22Rv1 (cell line): ENCODE measurements around the gene EIF4G2.

ENCODE experiments used
- ZFX ChIP-seq: fragments of 450-650 bp; IDR thresholded peaks from 2 replicates; pipeline ENCODE4 v1.6.1; 2017; ENCODE audit warnings: antibody characterized with exemption, borderline replicate concordance
- TF ChIP-seq, protein P1 (sequence below): fragments of 450-650 bp; IDR thresholded peaks from 2 replicates; pipeline ENCODE4 v1.5.1; 2017; ENCODE audit warnings: mild to moderate bottlenecking

DNA sequence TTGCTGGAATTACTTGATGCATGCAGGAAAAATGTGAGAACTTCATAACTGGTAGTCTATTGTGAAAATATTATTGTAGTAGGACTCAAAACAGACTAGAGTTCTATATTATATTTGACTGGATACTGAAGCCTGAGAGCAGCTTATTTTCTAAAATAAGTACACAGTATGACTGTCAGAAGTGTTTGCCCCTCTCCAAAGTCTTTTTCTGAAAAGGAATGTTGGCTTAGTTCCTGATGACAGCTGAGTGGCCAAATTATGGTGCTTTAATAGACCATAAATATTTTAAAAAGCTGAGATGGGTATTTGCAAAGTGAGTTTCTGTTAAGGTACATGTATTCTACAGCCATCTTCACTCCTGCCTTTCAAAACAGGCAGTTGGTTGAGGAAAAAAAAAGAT, 36.1 kb upstream of the EIF4G2 start:
- TF ChIP-seq, protein P1, sequence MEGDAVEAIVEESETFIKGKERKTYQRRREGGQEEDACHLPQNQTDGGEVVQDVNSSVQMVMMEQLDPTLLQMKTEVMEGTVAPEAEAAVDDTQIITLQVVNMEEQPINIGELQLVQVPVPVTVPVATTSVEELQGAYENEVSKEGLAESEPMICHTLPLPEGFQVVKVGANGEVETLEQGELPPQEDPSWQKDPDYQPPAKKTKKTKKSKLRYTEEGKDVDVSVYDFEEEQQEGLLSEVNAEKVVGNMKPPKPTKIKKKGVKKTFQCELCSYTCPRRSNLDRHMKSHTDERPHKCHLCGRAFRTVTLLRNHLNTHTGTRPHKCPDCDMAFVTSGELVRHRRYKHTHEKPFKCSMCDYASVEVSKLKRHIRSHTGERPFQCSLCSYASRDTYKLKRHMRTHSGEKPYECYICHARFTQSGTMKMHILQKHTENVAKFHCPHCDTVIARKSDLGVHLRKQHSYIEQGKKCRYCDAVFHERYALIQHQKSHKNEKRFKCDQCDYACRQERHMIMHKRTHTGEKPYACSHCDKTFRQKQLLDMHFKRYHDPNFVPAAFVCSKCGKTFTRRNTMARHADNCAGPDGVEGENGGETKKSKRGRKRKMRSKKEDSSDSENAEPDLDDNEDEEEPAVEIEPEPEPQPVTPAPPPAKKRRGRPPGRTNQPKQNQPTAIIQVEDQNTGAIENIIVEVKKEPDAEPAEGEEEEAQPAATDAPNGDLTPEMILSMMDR = no peak
- no peak for TF ChIP-seq ZFX
